Breast epithelium (tissue), 4 donors: ENCODE results near the gene KRTAP9-2. TPM values are rescaled to one million over a fixed set of nuclear protein-coding genes. Genes with fewer than 3 reads are reported as not detected.
"Not testable (repeated sequence)": the region's sequence is repeated elsewhere in the genome, so short reads cannot be mapped to it uniquely, and the experiment has no call there.

ENCODE experiments used
- DNase-seq, 2 donors: peaks; one replicate each; pipeline ENCODE4 v3.0.0-alpha.2; 2019; ENCODE audit warnings: low spot score in 2 of 2
- H3K27ac ChIP-seq, 2 donors: fragments of 200-600 bp; sonication (generic) in 1 of 2; one replicate each; pipeline ENCODE4 v1.5.1; 2016 to 2019; ENCODE audit warnings: mild to moderate bottlenecking in 1 of 2
- H3K27me3 ChIP-seq, 2 donors: fragments of 200-600 bp; sonication (generic) in 1 of 2; one replicate each; pipeline versions ENCODE4 v1.5.1 to v1.6.0; 2017 to 2019; ENCODE audit warnings: control low read depth in 1 of 2, mild to moderate bottlenecking in 1 of 2
- H3K36me3 ChIP-seq: fragments of 200-600 bp; one replicate; pipeline ENCODE4 v1.5.1; 2019
- H3K4me1 ChIP-seq, 2 donors: fragments of 200-600 bp; sonication (generic); one replicate each; pipeline ENCODE4 v1.5.1; 2016 to 2019; ENCODE audit warnings: control low read depth in 1 of 2
- H3K4me3 ChIP-seq, 3 donors: fragments of 200-600 bp; sonication (generic); 1 replicate in 2 of 3; 2 replicates in 1 of 3; pipeline ENCODE4 v1.5.1; 2016 to 2019; ENCODE audit warnings: mild to moderate bottlenecking in 3 of 3, moderate library complexity in 2 of 3
- H3K9me3 ChIP-seq, 2 donors: fragments of 200-600 bp; sonication (generic) in 1 of 2; one replicate each; pipeline ENCODE4 v1.5.1; 2016 to 2019; ENCODE audit warnings: control low read depth in 1 of 2
- CTCF ChIP-seq, 3 donors: fragments of 450-650 bp; IDR thresholded peaks; one replicate each; pipeline ENCODE4 v1.5.1; 2016 to 2017; ENCODE audit warnings: antibody characterized with exemption in 3 of 3, mild to moderate bottlenecking in 3 of 3, moderate library complexity in 3 of 3
- POLR2A ChIP-seq: fragments of 450-650 bp; IDR thresholded peaks from one replicate; pipeline ENCODE4 v1.6.1; 2016; ENCODE audit warnings: antibody characterized with exemption, mild to moderate bottlenecking, moderate library complexity
- POLR2AphosphoS5 ChIP-seq, 3 donors: sonication (generic); formaldehyde crosslinking; IDR thresholded peaks; one replicate each; pipeline ENCODE4 v1.6.1; 2017; ENCODE audit warnings: antibody characterized with exemption in 3 of 3
- intact Hi-C: fragments of 100-400 bp; cut with DNase I; formaldehyde crosslinking; loops from one replicate; pipeline ENCODE4 v1.15.1; 2023; ENCODE audit warnings: low total_unique reads
- total RNA-seq, 3 donors: library from RNA; depleted of rRNA; stranded (reverse); fragments of >200 nt; gene quantifications; one replicate each; pipeline ENCODE4 v1.1.0, GENCODE V29; 2016

KRTAP9-2 gene
- total RNA-seq, 3 donors from 2014 or later, result not detected

- Histone ChIP-seq H3K27ac (no peak overlapping the region), H3K4me1 (no peaks in the 10 kb centered on the region), H3K9me3 (no peaks in the 10 kb centered on the region), H3K4me3 (no peak overlapping the region), H3K36me3 (no peaks in the 10 kb centered on the region), H3K27me3 (no peaks in the 10 kb centered on the region)
- intact Hi-C loops, result no loop called here
- TF ChIP-seq CTCF (IDR thresholded peaks at IDR 0.05), result no peak
- no peak for TF ChIP-seq POLR2AphosphoS5 (IDR thresholded peaks at IDR 0.05)
- no peak for TF ChIP-seq POLR2A
- DNase-seq, result no peak
Measured at GRCh38 chr17:41263212-41263611, 36.8 kb downstream of the KRTAP9-2 start.

GRCh38 chr17:41264599-41264998 lies 38.2 kb downstream of the KRTAP9-2 start:
- no peaks in the 10 kb centered on the region for H3K4me1 ChIP-seq
- intact Hi-C loops, result no loop called here
- no peak for TF ChIP-seq POLR2A
- TF ChIP-seq CTCF (IDR thresholded peaks at IDR 0.05), result no peak
- TF ChIP-seq POLR2AphosphoS5 (IDR thresholded peaks at IDR 0.05), result no peak
- no peak overlapping the region for H3K4me3 ChIP-seq
- no peaks in the 10 kb centered on the region for H3K27me3 ChIP-seq
- H3K36me3 ChIP-seq, result no peaks in the 10 kb centered on the region
- DNase-seq, result no peak
- no peaks in the 10 kb centered on the region for H3K9me3 ChIP-seq
- no peak overlapping the region for H3K27ac ChIP-seq

DNA sequence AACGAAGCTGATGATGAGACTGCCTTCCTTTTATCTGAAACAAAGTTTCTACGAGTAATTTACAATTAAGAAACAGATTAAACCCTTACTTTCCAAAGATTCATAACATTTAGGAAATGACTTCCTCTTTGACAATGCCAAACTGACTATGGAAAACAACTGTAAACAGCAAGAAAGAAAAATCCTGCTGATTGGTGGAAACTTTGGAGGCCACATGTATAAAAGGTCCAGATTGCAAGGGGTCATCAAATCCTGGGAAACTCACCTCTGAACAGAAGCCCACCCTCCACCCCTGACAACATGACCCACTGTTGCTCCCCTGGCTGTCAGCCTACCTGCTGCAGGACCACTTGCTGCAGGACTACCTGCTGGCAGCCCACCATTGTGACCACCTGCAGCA lies 38.6 kb downstream of the KRTAP9-2 start, which contains the start of gene KRTAP9-6:
TSS of gene KRTAP9-6 (plus strand) at position 301 of the 400 bp plus-strand sequence. CDS start at position 301, 0 bp downstream.
- Histone ChIP-seq H3K27ac (no peak within 1 kb of the TSS), H3K4me1 (no peaks in the 10 kb centered on the region), H3K36me3 (no peaks in the 10 kb centered on the region), H3K4me3 (no peak within 1 kb of the TSS), H3K27me3 (no peaks in the 10 kb centered on the region), H3K9me3 (no peaks in the 10 kb centered on the region)
- DNase-seq, result no peak
- intact Hi-C loops, result no loop called here
- TF ChIP-seq POLR2AphosphoS5 (IDR thresholded peaks at IDR 0.05) (no peak), CTCF (IDR thresholded peaks at IDR 0.05) (no peak), POLR2A (no peak)

GRCh38 chr17:41267711-41268110 lies 41.3 kb downstream of the KRTAP9-2 start:
- no peaks in the 10 kb centered on the region for H3K4me1 ChIP-seq
- H3K4me3 ChIP-seq, result no peak overlapping the region
- H3K36me3 ChIP-seq, result no peaks in the 10 kb centered on the region
- DNase-seq, result no peak
- H3K27me3 ChIP-seq, result no peaks in the 10 kb centered on the region
- intact Hi-C loops, result no loop called here
- H3K27ac ChIP-seq, result no peak overlapping the region
- no peaks in the 10 kb centered on the region for H3K9me3 ChIP-seq
- no peak for TF ChIP-seq POLR2AphosphoS5 (IDR thresholded peaks at IDR 0.05)
- TF ChIP-seq POLR2A, result no peak
- TF ChIP-seq CTCF (IDR thresholded peaks at IDR 0.05), result no peak

- DNase-seq, H3K4me3 ChIP-seq, H3K27me3 ChIP-seq, H3K36me3 ChIP-seq, H3K4me1 ChIP-seq, H3K27ac ChIP-seq, intact Hi-C loops, H3K9me3 ChIP-seq: not testable (repeated sequence)
Measured at GRCh38 chr17:41271323-41271722, 44.9 kb downstream of the KRTAP9-2 start.

- intact Hi-C loops, result no loop called here
- Histone ChIP-seq H3K27ac (no peak overlapping the region), H3K27me3 (no peaks in the 10 kb centered on the region), H3K9me3 (no peaks in the 10 kb centered on the region), H3K4me3 (no peak overlapping the region), H3K4me1 (no peaks in the 10 kb centered on the region), H3K36me3 (no peaks in the 10 kb centered on the region)
- no peak for DNase-seq
- TF ChIP-seq POLR2A (no peak), POLR2AphosphoS5 (IDR thresholded peaks at IDR 0.05) (no peak), CTCF (IDR thresholded peaks at IDR 0.05) (no peak)
Measured at GRCh38 chr17:41271858-41272257, 45.4 kb downstream of the KRTAP9-2 start.

- H3K36me3 ChIP-seq, H3K27me3 ChIP-seq, H3K4me3 ChIP-seq, H3K27ac ChIP-seq, H3K4me1 ChIP-seq, intact Hi-C loops, DNase-seq, H3K9me3 ChIP-seq: not testable (repeated sequence)
Measured at GRCh38 chr17:41275648-41276190, 49.3 kb downstream of the KRTAP9-2 start, which contains the start of gene KRTAP9-7. KRTAP9-7 (plus strand) TSS chr17:41275698; CDS start chr17:41275698, 0 bp downstream.
